IPS DF 4.7 (cell line): ENCODE data around the gene B4GALT3.

ENCODE experiments used
- DNase-seq: peaks from one replicate; pipeline ENCODE4 v3.0.0-alpha.2; 2013; ENCODE audit warnings: low spot score; ENCODE audit errors: extremely low read depth

Gene B4GALT3

GRCh38 chr1:161163793-161164192 is 13.5 kb downstream of the B4GALT3 start:
- no peak for DNase-seq

DNA sequence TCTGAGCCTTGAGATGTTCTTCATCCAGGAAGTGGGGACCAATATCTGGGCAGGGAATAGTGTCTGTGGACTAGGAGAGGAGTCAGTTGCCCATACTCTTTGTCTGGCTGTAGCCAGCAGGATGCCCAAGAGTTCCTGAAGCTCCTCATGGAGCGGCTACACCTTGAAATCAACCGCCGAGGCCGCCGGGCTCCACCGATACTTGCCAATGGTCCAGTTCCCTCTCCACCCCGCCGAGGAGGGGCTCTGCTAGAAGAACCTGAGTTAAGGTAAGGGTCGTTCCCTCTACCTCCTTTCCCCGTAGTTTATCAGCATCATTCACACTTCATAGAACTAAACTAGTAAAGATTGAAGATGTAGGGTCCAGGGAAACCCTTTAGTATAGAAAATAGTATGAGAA is 14.5 kb downstream of the B4GALT3 start:
- no peak for DNase-seq

DNA sequence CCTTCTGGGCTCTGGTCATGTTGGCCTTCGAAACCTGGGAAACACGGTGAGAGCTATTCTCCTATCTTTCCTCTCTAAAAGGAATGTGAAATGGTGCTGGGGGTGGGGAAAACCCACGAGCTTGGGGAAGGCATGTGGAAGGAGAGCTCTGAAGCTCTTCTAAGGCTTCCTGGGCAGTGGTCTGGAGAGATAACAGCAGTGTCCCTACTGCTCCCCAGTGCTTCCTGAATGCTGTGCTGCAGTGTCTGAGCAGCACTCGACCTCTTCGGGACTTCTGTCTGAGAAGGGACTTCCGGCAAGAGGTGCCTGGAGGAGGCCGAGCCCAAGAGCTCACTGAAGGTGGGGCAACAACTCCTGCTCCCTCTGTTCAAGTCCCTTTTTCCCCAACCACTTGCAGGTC is 15.3 kb downstream of the B4GALT3 start:
- DNase-seq = no peak

DNA sequence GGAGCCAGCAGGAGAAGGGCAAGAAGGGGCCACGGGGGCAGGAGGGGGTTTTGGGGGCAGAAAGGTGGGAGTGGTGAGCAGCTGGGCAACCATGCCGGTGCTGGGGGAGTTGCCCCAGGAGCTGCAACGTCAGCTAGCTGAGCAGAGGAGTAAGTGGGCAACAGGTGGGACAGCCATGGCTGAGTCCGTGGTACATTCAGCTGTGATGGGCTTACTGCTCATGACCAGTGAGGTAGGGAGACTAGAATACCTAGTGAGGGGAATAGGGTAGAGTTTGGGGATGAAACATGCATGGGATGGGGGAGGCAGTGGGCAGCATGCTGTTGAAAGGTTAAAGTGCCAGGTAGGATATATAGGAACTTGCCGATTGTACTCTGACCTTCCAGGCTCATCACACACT is 15.7 kb downstream of the B4GALT3 start:
- no peak for DNase-seq

GRCh38 chr1:161160671-161161145 is 16.6 kb downstream of the B4GALT3 start:
- DNase-seq = no peak

- no peak for DNase-seq
Measured at GRCh38 chr1:161159913-161160243, 17.4 kb downstream of the B4GALT3 start.

- DNase-seq = no peak
Measured at GRCh38 chr1:161159087-161159912, 18.0 kb downstream of the B4GALT3 start, which contains the start of gene USP21. USP21 (plus strand) TSS chr1:161159500; CDS start chr1:161160641, 1,141 bp downstream.

DNA sequence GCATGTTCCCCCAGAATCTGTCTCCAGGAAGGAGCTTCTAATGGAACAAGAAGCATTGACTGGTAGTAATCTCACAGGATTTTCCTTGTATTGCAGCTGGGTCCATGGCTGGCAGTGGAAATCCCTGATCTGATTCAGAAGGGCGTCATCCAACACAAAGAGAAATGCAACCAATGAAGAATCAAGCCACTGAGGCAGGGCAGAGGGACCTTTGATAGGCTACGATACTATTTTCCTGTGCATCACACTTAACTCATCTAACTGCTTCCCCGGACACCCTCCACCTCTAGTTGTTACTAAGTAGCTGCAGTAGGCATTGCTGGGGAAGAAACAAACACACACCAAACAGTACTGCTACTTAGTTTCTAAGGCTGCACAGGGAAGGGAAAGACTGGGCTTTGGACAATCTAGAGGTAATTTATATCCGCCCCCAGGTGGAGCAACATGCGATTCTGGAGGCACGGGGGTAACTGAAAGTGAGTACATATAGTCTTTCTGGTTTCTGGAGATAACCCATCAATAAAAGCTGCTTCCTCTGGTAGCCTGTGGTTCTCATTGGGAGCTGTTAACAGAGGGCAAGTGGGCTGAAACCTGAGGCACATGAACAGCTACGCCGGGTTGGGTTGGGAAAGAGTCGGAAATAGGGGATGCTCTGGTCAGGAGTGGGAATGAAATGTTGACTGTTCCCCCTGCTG is 18.8 kb downstream of the B4GALT3 start:
- DNase-seq = no peak

GRCh38 chr1:161157867-161158266 is 19.4 kb downstream of the B4GALT3 start:
- no peak for DNase-seq

DNA sequence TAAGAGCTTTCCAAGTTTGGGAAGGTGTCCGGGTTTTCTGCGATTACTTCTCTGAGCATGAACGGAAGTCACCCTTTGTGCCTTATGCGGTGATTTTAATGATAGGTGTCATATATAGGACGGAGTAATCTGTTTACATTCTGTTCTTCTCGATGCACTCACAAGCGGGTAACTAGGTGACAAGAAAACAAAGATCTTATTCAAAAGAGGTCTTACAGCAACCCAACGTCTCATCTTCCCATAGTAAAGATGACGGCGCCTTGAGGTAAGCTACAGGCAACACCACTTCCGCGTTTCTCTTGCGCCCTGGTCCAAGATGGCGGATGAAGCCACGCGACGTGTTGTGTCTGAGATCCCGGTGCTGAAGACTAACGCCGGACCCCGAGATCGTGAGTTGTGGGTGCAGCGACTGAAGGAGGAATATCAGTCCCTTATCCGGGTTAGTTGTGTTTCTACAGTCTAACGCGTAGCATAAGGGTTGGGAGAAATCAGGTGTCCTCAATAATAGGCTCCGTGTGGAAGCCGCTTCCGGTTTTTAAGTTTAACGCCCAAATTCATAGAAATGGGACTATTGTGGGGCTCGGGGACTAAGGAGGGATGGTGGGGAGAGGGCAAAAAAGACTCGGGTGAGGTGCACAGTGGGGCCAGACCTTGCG is 23.5 kb downstream of the B4GALT3 start, which contains the start of gene UFC1:
Gene UFC1, plus strand, starts transcription at position 297 of the 656 bp plus-strand sequence. Its CDS starts 20 bp downstream, at position 317.
- no peak for DNase-seq

- DNase-seq = no peak
Measured at GRCh38 chr1:161153176-161153575, 24.1 kb downstream of the B4GALT3 start.

DNA sequence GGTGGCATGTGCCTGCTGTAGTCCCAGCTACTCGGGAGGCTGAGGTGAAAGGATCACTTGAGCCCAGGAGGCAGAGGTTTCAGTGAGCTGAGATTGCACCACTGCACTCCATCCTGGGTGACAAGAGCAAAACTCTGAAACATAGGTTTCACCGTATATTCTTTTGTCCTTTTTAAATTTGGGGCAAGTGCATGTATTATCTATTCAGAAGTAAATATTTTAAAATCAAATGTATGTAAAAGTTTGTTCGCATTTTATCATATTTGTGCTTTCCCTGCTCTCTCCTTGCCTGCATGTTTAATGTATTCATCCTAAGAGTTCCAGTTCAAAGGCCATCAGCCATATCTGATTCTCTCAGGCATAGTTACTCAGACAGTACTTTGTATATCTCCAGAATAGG is 31.5 kb downstream of the B4GALT3 start:
- DNase-seq = no peak

DNA sequence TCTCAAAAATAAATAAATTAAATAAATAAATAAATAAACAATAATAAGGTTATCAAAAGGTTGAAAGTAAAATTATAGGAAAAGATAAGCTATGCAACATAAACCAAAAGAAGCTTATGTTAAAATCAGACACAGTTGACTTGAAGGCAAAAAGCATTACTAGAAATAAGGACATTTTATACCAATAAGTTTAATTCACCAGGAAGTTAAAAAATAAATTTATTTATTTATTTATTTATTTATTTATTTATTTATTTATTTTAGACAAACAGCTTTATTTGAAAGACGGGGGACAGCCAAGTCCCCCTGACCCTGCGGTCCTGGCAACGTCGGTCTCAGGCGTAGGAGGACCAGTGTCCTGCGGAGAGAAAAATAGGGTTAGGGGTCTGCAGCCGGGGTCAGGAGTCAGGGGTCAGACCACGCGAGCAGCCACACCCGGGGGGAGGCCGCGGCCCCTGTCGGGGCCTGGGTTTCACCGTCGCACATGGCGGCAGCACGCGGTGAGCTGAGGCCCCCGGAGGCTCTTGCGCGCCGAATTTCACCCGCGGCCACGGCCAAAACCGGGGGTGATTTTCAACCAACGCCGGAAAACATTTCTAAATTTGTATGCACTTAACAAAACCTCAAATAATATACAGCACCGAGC is 36.4 kb downstream of the B4GALT3 start:
- DNase-seq = no peak

GRCh38 chr1:161139766-161140165 is 37.5 kb downstream of the B4GALT3 start:
- no peak for DNase-seq

DNA sequence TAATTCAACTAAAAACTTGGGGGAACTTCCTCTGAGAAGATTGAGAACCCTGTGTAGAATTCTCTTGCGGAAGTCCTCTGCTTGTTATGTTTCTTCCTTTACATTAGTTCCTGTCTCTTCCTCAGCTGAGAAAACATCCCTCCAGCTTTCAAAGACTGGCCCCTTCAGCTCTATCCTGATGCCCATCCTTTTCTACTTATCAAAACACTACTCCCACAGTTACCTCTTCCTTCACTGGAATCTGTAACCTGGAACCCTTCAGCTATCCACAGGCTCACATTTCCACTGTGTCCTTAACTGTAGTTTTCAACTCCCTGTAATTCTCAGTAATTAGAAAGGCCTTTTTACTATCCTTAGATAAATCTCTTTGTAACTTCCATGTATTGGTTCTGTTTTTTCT is 38.9 kb downstream of the B4GALT3 start:
- DNase-seq = no peak

DNA sequence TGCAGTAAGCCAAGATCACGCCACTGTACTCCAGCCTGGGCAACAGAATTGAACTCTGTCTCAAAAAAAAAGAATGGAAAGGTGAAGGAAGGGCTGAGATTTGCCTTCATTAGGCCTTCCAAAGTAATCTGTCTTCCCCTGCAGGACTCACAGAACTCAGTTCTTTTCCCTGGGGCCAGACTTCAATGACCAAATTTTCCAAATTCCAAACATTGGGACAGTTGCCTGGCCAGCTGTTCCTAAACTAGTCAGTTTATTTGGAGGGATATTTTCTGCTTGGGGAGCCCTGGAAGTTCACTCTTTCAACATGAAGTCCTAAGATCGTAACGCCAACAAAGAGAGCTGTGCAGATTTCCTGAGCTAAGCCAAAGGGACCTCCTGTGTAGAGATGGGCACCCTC is 39.4 kb downstream of the B4GALT3 start:
- DNase-seq = no peak

GRCh38 chr1:161133220-161133740 is 44.0 kb downstream of the B4GALT3 start:
- DNase-seq = no peak

DNA sequence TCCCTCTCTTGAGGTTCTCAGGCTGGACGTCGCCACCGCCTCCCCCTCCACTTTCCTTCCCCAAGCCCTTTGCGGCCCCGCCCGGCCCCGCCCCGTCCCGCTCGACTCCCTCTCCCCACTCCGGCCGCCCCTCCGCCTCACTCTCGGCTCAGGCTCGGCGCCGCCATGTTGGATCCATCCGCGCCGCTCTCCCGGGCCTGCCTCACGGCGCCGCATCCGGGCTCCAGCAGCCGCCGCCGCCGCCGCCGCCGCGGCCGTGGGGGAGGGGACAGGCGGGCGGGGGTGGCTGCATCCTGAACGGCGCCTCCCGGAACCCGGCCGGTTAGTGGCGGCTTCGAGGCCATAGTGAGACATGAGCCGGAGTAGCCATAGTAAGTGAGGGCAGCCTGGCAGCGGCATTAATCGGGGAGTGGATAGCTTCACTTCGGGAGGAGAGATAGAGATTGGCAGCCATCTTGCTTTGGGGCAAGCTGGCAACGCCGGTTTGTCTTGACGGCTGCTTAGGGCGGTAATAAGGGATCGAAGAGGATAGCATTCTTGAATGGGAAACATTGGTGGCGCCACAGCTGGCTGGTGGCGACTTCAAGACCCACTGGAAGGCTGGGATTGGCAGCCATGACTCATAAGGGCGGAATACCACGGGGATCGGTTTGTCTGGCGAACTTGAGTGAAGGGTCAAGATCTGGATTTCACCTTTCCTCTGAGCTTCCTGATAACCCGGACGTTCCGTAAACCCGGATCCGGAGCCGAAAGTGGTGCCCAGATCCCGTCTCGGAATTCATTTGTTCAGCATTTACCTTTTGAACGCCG is 44.7 kb downstream of the B4GALT3 start, which contains the start of gene DEDD:
Gene DEDD, minus strand, starts transcription at position 258 of the 810 bp plus-strand sequence. CDS start 8,205 bp downstream, outside the sequence.
- peak; percentile 89 for DNase-seq

DNA sequence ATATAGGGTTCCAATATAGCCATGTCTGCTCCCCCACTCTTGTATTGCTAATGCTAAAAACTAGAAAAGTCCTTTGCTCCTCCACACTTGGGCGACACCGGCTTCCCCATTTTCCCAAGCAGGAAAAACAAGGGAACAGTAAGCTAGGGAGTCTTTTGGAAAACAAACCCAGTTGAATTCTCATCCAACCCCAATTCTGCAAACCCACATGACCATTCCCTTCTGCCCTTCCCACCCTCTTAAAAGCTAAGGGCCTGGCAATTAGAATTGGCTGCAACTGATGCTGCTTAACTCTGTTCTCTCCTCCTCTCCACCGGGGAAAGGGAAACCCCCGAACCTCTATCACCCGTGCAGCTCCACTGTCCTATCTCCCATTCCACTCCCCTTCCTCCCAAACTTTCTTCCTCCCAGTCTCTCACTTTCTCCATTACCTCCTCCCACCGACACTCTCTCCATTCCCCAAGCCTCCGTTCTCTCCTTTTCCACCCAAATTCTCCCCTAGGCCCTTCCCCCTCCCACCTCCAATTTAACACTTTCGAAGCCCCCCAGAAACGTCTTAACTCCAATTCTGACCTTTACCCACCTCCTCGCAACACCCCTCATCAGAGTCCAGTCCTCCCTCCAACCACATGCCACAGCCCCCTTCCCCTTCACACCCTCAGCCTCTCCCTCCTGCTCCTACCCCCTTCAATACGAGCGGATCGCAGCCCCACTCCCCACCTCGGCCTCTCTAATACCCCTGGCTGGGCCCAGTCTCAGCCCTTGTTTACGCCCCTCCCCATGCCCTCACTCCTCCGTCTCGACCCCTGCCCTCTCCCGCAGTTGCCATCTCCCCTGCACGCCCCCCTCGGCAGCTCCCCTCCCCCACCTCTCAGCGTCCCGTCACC is 45.5 kb downstream of the B4GALT3 start:
- DNase-seq = no peak
